ENCODE results near the gene LRRC8B. TPM values are rescaled to one million over a fixed set of nuclear protein-coding genes. Genes with fewer than 3 reads are reported as not detected.

The LRRC8B gene
- total and polyA plus RNA-seq, 2 of the 13 experiments (the other 11 are each of a cell fraction or from before 2014, with no cell fraction given): 4.9 to 7.6 TPM

GRCh38 chr1:89531480-89532139 lies 7.0 kb downstream of the LRRC8B start:
- POLR2A ChIA-PET: no interaction called here
- WGBS (ENCODE audit: low lambda C conversion rate): 78% methylated on average over 3 of the region's 3 CpGs
- no TSS peak for BruUV-seq (replicated peaks)

GRCh38 chr1:89532228-89532627 lies 7.6 kb downstream of the LRRC8B start:
- H3K79me2 ChIP-seq (ENCODE audit: insufficient read depth, low read length): peaks cover 24% of the 10 kb centered on the region
- intact Hi-C loops (cut with micrococcal nuclease; ENCODE audit: unreplicated experiment): no loop called here
- H3K4me1 ChIP-seq (ENCODE audit: insufficient read depth, low read length): peaks cover 29% of the 10 kb centered on the region
- in situ Hi-C loops (cut with HindIII; ENCODE audit: extremely low pct_ligation_motif_present, low pct_unique_long_range_greater_than_20kb): loop anchor here (5.0 kb wide), 1 partner anchor 55 kb away; no protein-coding TSS in a partner anchor
- H2AFZ ChIP-seq (ENCODE audit: low read length): no peak overlapping the region
- no peak for DNase-seq (ENCODE audit: low spot score)
- H3K36me3 ChIP-seq (replicated peaks in 1 of 2; ENCODE audit: control insufficient read depth in 1 of 2, insufficient read depth in 2 of 2, low read length in 2 of 2): no peaks in the 10 kb centered on the region
- no peak for FAIRE-seq
- ChIA-PET CTCF (ENCODE audit: low intra/inter-chr PET ratio, low total read pairs) (no interaction called here), POLR2A (no interaction called here)
- H3K4me3 ChIP-seq (replicated peaks in 1 of 3; ENCODE audit: insufficient read depth in 1 of 3, low read depth in 2 of 3, low read length in 3 of 3): no peak overlapping the region
- H3K9ac ChIP-seq (ENCODE audit: insufficient read depth, low read depth, low read length): no peak overlapping the region
- H3K9me3 ChIP-seq (ENCODE audit: low read length): no peaks in the 10 kb centered on the region
- H3K4me2 ChIP-seq (ENCODE audit: low read depth, low read length): no peak overlapping the region
- no TSS peak for BruUV-seq (replicated peaks)
- no peaks in the 10 kb centered on the region for H3K27me3 ChIP-seq (ENCODE audit: control insufficient read depth in 1 of 2, insufficient read depth in 2 of 2, low read length in 2 of 2)
- no peaks in the 10 kb centered on the region for H4K20me1 ChIP-seq (ENCODE audit: insufficient read depth, low read length)
- H3K27ac ChIP-seq (ENCODE audit: extremely low read length, insufficient read depth, low read length): no peak overlapping the region
- WGBS (ENCODE audit: low lambda C conversion rate): 99% methylated on average over 4 of the region's 4 CpGs
- ATAC-seq: no peak
- TF ChIP-seq ZNF660 (CRISPR knock-in tag; IDR thresholded peaks at IDR 0.05; ENCODE audit: borderline replicate concordance, low read depth): no peak
- no peak for TF ChIP-seq E2F2 (CRISPR knock-in tag; IDR thresholded peaks at IDR 0.05; ENCODE audit: borderline replicate concordance)
- TF ChIP-seq CERS6 (CRISPR knock-in tag; IDR thresholded peaks at IDR 0.05): no peak
- TF ChIP-seq ZNF121 (CRISPR knock-in tag; IDR thresholded peaks at IDR 0.05): no peak

More at GRCh38 chr1:89531480-89532139, 7.0 kb downstream of the LRRC8B start:
- ATAC-seq: no peak
- intact Hi-C loops (cut with micrococcal nuclease; ENCODE audit: unreplicated experiment): no loop called here
- CTCF ChIA-PET (ENCODE audit: low intra/inter-chr PET ratio, low total read pairs): no interaction called here
- Histone ChIP-seq H3K4me2 (ENCODE audit: low read depth, low read length) (no peak overlapping the region), H3K4me3 (replicated peaks in 1 of 3; ENCODE audit: insufficient read depth in 1 of 3, low read depth in 2 of 3, low read length in 3 of 3) (no peak overlapping the region), H3K9ac (ENCODE audit: insufficient read depth, low read depth, low read length) (no peak overlapping the region), H2AFZ (ENCODE audit: low read length) (no peak overlapping the region), H3K36me3 (replicated peaks in 1 of 2; ENCODE audit: control insufficient read depth in 1 of 2, insufficient read depth in 2 of 2, low read length in 2 of 2) (no peaks in the 10 kb centered on the region), H3K27me3 (ENCODE audit: control insufficient read depth in 1 of 2, insufficient read depth in 2 of 2, low read length in 2 of 2) (no peaks in the 10 kb centered on the region), H3K9me3 (ENCODE audit: low read length) (no peaks in the 10 kb centered on the region), H4K20me1 (ENCODE audit: insufficient read depth, low read length) (no peaks in the 10 kb centered on the region), H3K27ac (ENCODE audit: extremely low read length, insufficient read depth, low read length) (no peak overlapping the region), H3K4me1 (ENCODE audit: insufficient read depth, low read length) (peaks cover 35% of the 10 kb centered on the region), H3K79me2 (ENCODE audit: insufficient read depth, low read length) (peaks cover 26% of the 10 kb centered on the region)
- DNase-seq (ENCODE audit: low spot score): no peak
- TF ChIP-seq ZNF597 (CRISPR knock-in tag; IDR thresholded peaks at IDR 0.05) (no peak), CREB1 (IDR thresholded peaks at IDR 0.05) (no peak), CREB1 (CRISPR knock-in tag; IDR thresholded peaks at IDR 0.05) (no peak), ESRRA (CRISPR knock-in tag; IDR thresholded peaks at IDR 0.05; ENCODE audit: low read depth) (no peak), RBM22 (optimal IDR thresholded peaks at IDR 0.05; ENCODE audit: low read length) (no peak), BORCS8-MEF2B (CRISPR knock-in tag; IDR thresholded peaks at IDR 0.05) (no peak), MIER3 (CRISPR knock-in tag; IDR thresholded peaks at IDR 0.05; ENCODE audit: borderline replicate concordance) (no peak)
- FAIRE-seq: no peak
- in situ Hi-C loops (cut with HindIII; ENCODE audit: extremely low pct_ligation_motif_present, low pct_unique_long_range_greater_than_20kb): loop anchor here (5.0 kb wide), 1 partner anchor 56 kb away; no protein-coding TSS in a partner anchor
